ENCODE measurements around the gene IRF4.

Gene IRF4

GRCh38 chr6:352474-352873 lies 39.1 kb upstream of the IRF4 start:
- no peak overlapping the region for H3K4me3 ChIP-seq (ENCODE audit: insufficient read depth, low read length, poor library complexity, severe bottlenecking)
- no peaks in the 10 kb centered on the region for H3K36me3 ChIP-seq (ENCODE audit: low read length)
- 0 out of 2 replicates have a peak, but pooled peaks cover 5% of the 10 kb centered on the region for H3F3A ChIP-seq (ENCODE audit: insufficient read depth)
- H3K27me3 ChIP-seq (ENCODE audit: low read length) = no peaks in the 10 kb centered on the region
- H3K9me2 ChIP-seq (replicated peaks; ENCODE audit: insufficient read depth, low read length) = no peaks in the 10 kb centered on the region
- TF ChIP-seq CTCF (IDR thresholded peaks at IDR 0.05; ENCODE audit: insufficient read depth, low read length, poor library complexity, severe bottlenecking) = no peak
- no peak for TF ChIP-seq EZH2phosphoT487 (conservative IDR thresholded peaks at IDR 0.05; ENCODE audit: low read length)
- no peak overlapping the region for H2AFZ ChIP-seq (ENCODE audit: low read depth, low read length, severe bottlenecking)
- no peaks in the 10 kb centered on the region for H3K9me3 ChIP-seq (ENCODE audit: insufficient read depth, low read length)
- no peak overlapping the region for H3K27ac ChIP-seq (ENCODE audit: low read depth, low read length)
- H3K4me2 ChIP-seq (ENCODE audit: low read depth, low read length, poor library complexity, severe bottlenecking) = no peak overlapping the region
- no peaks in the 10 kb centered on the region for H4K20me1 ChIP-seq (ENCODE audit: low read depth, low read length)
- H3K79me2 ChIP-seq (ENCODE audit: insufficient read depth, low read length) = no peaks in the 10 kb centered on the region
- no peak overlapping the region for H3K9ac ChIP-seq (ENCODE audit: low read length)

DNA sequence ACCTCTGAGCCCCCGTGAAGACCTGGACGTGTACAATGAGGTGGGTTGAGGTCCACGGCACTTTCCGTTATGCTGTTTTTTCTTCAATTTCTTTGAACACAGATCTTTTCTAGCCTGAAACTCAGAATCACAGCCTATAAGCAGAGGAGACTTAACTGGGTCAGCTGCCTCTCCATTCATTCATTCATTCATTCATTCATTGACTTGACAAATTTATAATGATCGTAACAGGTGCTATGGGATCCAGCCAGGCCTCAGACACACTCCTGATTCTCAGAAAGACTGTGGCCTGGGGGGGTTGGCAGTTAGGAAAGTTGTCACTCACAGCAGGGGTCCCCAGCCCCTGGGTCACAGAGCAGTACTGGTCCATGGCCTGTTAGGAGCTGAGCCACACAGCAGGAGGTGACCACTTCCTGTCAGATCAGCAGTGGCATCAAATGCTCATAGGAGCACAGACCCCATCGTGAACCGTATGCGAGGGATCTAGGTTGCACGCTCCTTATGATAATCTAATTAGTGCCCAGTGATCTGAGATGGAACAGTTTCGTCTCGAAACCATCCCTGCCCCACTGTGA lies 38.6 kb upstream of the IRF4 start:
- Histone ChIP-seq H3K27ac (ENCODE audit: low read depth, low read length) (no peak overlapping the region), H3K9me2 (replicated peaks; ENCODE audit: insufficient read depth, low read length) (no peaks in the 10 kb centered on the region)

GRCh38 chr6:353642-354614 lies 37.6 kb upstream of the IRF4 start:
- no peaks in the 10 kb centered on the region for H3K79me2 ChIP-seq (ENCODE audit: insufficient read depth, low read length)
- no peak overlapping the region for H3K27ac ChIP-seq (ENCODE audit: low read depth, low read length)
- no peak overlapping the region for H3K9ac ChIP-seq (ENCODE audit: low read length)
- H4K20me1 ChIP-seq (ENCODE audit: low read depth, low read length) = no peaks in the 10 kb centered on the region
- TF ChIP-seq CTCF (IDR thresholded peaks at IDR 0.05; ENCODE audit: insufficient read depth, low read length, poor library complexity, severe bottlenecking) = no peak
- no peak for TF ChIP-seq EZH2phosphoT487 (conservative IDR thresholded peaks at IDR 0.05; ENCODE audit: low read length)
- no peak overlapping the region for H3K4me2 ChIP-seq (ENCODE audit: low read depth, low read length, poor library complexity, severe bottlenecking)
- H3K27me3 ChIP-seq (ENCODE audit: low read length) = no peaks in the 10 kb centered on the region
- H3K9me3 ChIP-seq (ENCODE audit: insufficient read depth, low read length) = no peaks in the 10 kb centered on the region
- no peaks in the 10 kb centered on the region for H3K9me2 ChIP-seq (replicated peaks; ENCODE audit: insufficient read depth, low read length)
- no peaks in the 10 kb centered on the region for H3K36me3 ChIP-seq (ENCODE audit: low read length)
- H3F3A ChIP-seq (ENCODE audit: insufficient read depth) = 0 out of 2 replicates have a peak, but pooled peaks cover 5% of the 10 kb centered on the region
- no peak overlapping the region for H3K4me3 ChIP-seq (ENCODE audit: insufficient read depth, low read length, poor library complexity, severe bottlenecking)
- no peak overlapping the region for H2AFZ ChIP-seq (ENCODE audit: low read depth, low read length, severe bottlenecking)

More for the DNA sequence above, 38.6 kb upstream of the IRF4 start:
- Histone ChIP-seq H3K9me3 (ENCODE audit: insufficient read depth, low read length) (no peaks in the 10 kb centered on the region), H3K4me3 (ENCODE audit: insufficient read depth, low read length, poor library complexity, severe bottlenecking) (no peak overlapping the region), H3K27me3 (ENCODE audit: low read length) (no peaks in the 10 kb centered on the region), H3K4me2 (ENCODE audit: low read depth, low read length, poor library complexity, severe bottlenecking) (no peak overlapping the region), H2AFZ (ENCODE audit: low read depth, low read length, severe bottlenecking) (no peak overlapping the region), H3K36me3 (ENCODE audit: low read length) (no peaks in the 10 kb centered on the region), H3K79me2 (ENCODE audit: insufficient read depth, low read length) (no peaks in the 10 kb centered on the region), H3K9ac (ENCODE audit: low read length) (no peak overlapping the region), H3F3A (ENCODE audit: insufficient read depth) (0 out of 2 replicates have a peak, but pooled peaks cover 5% of the 10 kb centered on the region), H4K20me1 (ENCODE audit: low read depth, low read length) (no peaks in the 10 kb centered on the region)
- TF ChIP-seq CTCF (IDR thresholded peaks at IDR 0.05; ENCODE audit: insufficient read depth, low read length, poor library complexity, severe bottlenecking) (no peak), EZH2phosphoT487 (conservative IDR thresholded peaks at IDR 0.05; ENCODE audit: low read length) (no peak)
